HFFc6 (cell line): Measurements from ENCODE around the gene ZDHHC22. TPM values are rescaled to one million over a fixed set of nuclear protein-coding genes. Genes with fewer than 3 reads are reported as not detected.

Experiments
- DNase-seq: peaks from one replicate; pipeline ENCODE4 v3.0.0-alpha.2; 2018
- H3K27ac Mint-ChIP-seq: 2 replicates; pipeline ENCODE4 v1.8.0; 2020; ENCODE audit warnings: mild to moderate bottlenecking, mixed read lengths
- H3K27me3 Mint-ChIP-seq: 2 replicates; pipeline ENCODE4 v1.8.0; 2021; ENCODE audit warnings: mild to moderate bottlenecking, moderate library complexity, mixed read lengths; ENCODE audit not compliant: insufficient read depth
- H3K36me3 Mint-ChIP-seq: 2 replicates; pipeline ENCODE4 v1.8.0; 2021; ENCODE audit warnings: low read depth, mixed read lengths
- H3K4me1 Mint-ChIP-seq: 2 replicates; pipeline ENCODE4 v1.8.0; 2020; ENCODE audit warnings: low read depth, mixed read lengths
- H3K4me3 Mint-ChIP-seq: 2 replicates; pipeline ENCODE4 v1.8.0; 2020; ENCODE audit warnings: mild to moderate bottlenecking, moderate library complexity, mixed read lengths
- H3K9me3 Mint-ChIP-seq: 2 replicates; pipeline ENCODE4 v1.8.0; 2020; ENCODE audit warnings: mild to moderate bottlenecking, mixed read lengths
- total RNA-seq, 6 experiments: library from RNA; stranded (reverse); fragmentation: NEBNext Ultra II Directional; extraction: Animal tissue kit (Norgen Biotek cat#: 25700); gene quantifications; 2 replicates in 1 of 6; 3 replicates in 5 of 6; pipeline ENCODE4 v1.2.3, GENCODE V29; 2021
- TF ChIP-seq, protein P1 (sequence below): fragments of 200-600 bp; sonication (generic); IDR thresholded peaks from 2 replicates; pipeline ENCODE4 v1.5.0; 2021; ENCODE audit warnings: antibody characterized with exemption, mild to moderate bottlenecking

The ZDHHC22 gene
- total RNA-seq, 6 experiments from 2014 or later: not detected

DNA sequence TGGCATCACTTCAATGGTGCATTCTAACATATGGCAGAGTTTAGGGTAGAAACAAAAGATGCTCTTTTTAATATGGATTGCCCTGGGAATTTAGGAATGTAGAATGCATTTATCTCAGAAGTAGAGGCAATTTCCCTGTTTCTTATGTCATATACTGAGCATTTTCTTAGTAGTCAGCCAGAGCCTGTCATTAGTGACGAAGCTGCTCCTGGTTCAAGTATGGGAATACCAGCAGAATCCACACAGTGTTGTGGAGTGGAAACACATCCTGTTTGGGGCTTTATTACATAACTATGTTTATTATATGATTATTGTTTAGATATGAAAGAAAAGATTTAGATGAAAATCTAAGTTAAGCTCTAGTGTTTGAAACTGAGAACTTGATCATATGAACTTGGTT is 31.3 kb downstream of the ZDHHC22 start:
- Mint-ChIP-seq H3K27ac (no peak overlapping the region), H3K4me3 (no peak overlapping the region)

DNA sequence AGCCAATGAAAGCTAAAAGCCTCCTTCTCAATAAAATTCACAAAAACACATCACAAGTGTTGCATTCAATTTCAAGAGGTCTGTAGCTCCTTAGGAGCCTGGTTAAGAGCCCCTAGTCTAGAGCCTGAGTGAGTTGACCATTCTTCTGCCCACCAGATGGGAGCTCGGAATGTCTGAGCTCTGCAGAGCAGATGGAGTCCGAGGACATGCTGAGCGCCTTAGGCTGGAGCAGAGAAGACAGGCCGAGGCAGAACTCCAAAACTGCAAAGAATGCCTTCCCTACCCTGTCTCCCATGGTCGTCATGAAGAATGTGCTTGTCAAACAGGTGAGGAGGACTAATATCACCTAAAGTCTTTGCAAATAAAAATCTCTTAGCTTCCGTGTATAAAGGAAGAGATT is 31.9 kb downstream of the ZDHHC22 start:
- Mint-ChIP-seq H3K27ac (no peak overlapping the region), H3K4me1 (peaks cover 9% of the 10 kb centered on the region; the same call in 1 of the 2 replicates), H3K27me3 (no peaks in the 10 kb centered on the region; the same call in 1 of the 2 replicates), H3K36me3 (peaks cover 12% of the 10 kb centered on the region), H3K4me3 (no peak overlapping the region), H3K9me3 (no peaks in the 10 kb centered on the region)
- TF ChIP-seq, protein P1, sequence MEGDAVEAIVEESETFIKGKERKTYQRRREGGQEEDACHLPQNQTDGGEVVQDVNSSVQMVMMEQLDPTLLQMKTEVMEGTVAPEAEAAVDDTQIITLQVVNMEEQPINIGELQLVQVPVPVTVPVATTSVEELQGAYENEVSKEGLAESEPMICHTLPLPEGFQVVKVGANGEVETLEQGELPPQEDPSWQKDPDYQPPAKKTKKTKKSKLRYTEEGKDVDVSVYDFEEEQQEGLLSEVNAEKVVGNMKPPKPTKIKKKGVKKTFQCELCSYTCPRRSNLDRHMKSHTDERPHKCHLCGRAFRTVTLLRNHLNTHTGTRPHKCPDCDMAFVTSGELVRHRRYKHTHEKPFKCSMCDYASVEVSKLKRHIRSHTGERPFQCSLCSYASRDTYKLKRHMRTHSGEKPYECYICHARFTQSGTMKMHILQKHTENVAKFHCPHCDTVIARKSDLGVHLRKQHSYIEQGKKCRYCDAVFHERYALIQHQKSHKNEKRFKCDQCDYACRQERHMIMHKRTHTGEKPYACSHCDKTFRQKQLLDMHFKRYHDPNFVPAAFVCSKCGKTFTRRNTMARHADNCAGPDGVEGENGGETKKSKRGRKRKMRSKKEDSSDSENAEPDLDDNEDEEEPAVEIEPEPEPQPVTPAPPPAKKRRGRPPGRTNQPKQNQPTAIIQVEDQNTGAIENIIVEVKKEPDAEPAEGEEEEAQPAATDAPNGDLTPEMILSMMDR: no peak
- DNase-seq: no peak

More for the DNA sequence above, 31.3 kb downstream of the ZDHHC22 start:
- Mint-ChIP-seq H3K27me3 (no peaks in the 10 kb centered on the region; the same call in 1 of the 2 replicates), H3K9me3 (no peaks in the 10 kb centered on the region), H3K4me1 (peaks cover 9% of the 10 kb centered on the region; the same call in 1 of the 2 replicates), H3K36me3 (peaks cover 18% of the 10 kb centered on the region)
- TF ChIP-seq, protein P1: no peak
- DNase-seq: no peak

DNA sequence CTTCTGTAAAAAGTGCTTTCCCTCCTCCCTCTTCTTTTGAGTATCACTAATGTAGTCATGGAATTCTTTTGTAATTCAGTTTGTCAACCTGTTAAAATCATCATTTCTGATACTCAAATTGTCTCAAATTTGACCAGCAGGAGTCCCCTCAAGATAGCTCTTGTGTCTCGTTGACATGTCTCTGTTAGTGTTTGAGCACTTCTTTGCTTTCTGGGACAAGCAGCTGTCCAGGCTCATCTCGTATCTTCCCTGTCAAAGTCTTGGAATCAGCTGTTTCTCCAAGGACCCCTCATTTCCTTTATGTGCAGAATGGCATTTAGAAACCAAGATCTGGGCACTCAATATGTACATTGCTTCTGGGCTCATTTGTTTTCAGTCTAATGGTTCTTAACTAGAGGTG is 32.8 kb downstream of the ZDHHC22 start:
- Mint-ChIP-seq H3K4me3 (no peak overlapping the region), H3K9me3 (no peaks in the 10 kb centered on the region)
- TF ChIP-seq, protein P1: 0 out of 2 replicates have a peak, but pooled peaks have one; percentile 16

DNA sequence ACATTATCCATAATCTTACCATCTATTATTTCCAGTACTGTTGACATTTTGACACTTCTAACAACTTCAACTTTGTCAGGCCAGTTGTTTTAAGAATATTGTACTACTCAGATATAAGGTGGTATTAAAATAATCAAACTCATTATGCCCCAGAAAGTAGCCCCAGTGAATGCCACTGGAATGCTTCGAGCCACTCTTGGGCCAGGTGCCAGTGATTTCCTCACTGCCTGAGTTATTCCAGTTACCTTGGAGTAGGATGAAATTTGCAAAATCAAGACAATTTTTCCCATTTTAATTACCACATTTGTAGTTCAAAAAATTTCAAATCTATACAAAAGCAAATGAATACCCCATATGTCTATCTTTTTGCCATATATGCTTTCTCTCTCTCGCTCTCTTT is 34.4 kb downstream of the ZDHHC22 start:
- TF ChIP-seq, protein P1: no peak
- Mint-ChIP-seq H3K9me3 (no peaks in the 10 kb centered on the region), H3K4me1 (peaks cover 9% of the 10 kb centered on the region; the same call in 1 of the 2 replicates), H3K36me3 (peaks cover 7% of the 10 kb centered on the region; the same call in 1 of the 2 replicates), H3K27ac (no peak overlapping the region), H3K27me3 (no peaks in the 10 kb centered on the region; the same call in 1 of the 2 replicates), H3K4me3 (no peak overlapping the region)
- DNase-seq: no peak

More for the DNA sequence above, 32.8 kb downstream of the ZDHHC22 start:
- no peak overlapping the region for H3K27ac Mint-ChIP-seq
- DNase-seq: no peak
- peaks cover 7% of the 10 kb centered on the region; the same call in 1 of the 2 replicates for H3K36me3 Mint-ChIP-seq
- H3K4me1 Mint-ChIP-seq: peaks cover 9% of the 10 kb centered on the region; the same call in 1 of the 2 replicates
- H3K27me3 Mint-ChIP-seq: no peaks in the 10 kb centered on the region; the same call in 1 of the 2 replicates

DNA sequence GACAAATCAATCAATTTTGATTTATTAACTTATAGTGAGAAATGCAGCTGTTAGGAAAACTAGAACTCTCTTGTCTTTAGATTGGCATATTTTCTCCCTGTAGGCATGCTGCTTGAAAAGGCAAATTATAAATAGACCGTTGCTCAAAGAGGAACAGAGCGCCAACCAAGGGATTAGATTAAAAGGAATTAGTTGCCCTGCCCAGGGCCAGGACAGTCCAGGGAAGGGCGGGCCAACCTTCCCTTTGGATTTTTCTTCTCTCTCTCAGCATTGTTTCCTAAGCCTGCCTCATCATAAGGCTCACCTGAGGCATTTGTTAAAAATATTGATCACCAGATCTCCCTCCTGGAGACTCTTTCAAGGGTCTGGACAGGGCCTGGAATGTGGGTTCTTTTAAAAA is 34.9 kb downstream of the ZDHHC22 start:
- TF ChIP-seq, protein P1: no peak
- Mint-ChIP-seq H3K36me3 (peaks cover 7% of the 10 kb centered on the region; the same call in 1 of the 2 replicates), H3K4me1 (peaks cover 9% of the 10 kb centered on the region; the same call in 1 of the 2 replicates), H3K27me3 (no peaks in the 10 kb centered on the region; the same call in 1 of the 2 replicates), H3K27ac (no peak overlapping the region), H3K9me3 (no peaks in the 10 kb centered on the region), H3K4me3 (no peak overlapping the region)
- no peak for DNase-seq
